Transverse colon (tissue), 4 donors: ENCODE measurements around the gene CCDC40. TPM values are rescaled to one million over a fixed set of nuclear protein-coding genes. Genes with fewer than 3 reads are reported as not detected.

Source experiments
- DNase-seq: peaks from one replicate; pipeline ENCODE4 v3.0.0-alpha.2; 2019
- H3K27ac ChIP-seq, 4 donors: fragments of 200-600 bp; sonication (generic); 2 replicates each; pipeline ENCODE4 v1.5.1; 2016 to 2018; ENCODE audit warnings: inconsistent platforms in 4 of 4
- H3K27me3 ChIP-seq: fragments of 200-600 bp; sonication (generic); 2 replicates; pipeline ENCODE4 v1.5.1; 2017; ENCODE audit warnings: inconsistent platforms
- H3K36me3 ChIP-seq, 4 donors: fragments of 200-600 bp; sonication (generic); 2 replicates each; pipeline ENCODE4 v1.5.1; 2017 to 2019; ENCODE audit warnings: inconsistent platforms in 4 of 4
- H3K4me1 ChIP-seq, 4 donors: fragments of 200-600 bp; sonication (generic); 2 replicates each; pipeline ENCODE4 v1.5.1; 2017 to 2020; ENCODE audit warnings: inconsistent platforms in 4 of 4
- H3K4me3 ChIP-seq, 4 donors: fragments of 200-600 bp; sonication (generic); 1 replicate in 1 of 4; 2 replicates in 3 of 4; pipeline versions ENCODE4 v1.5.1 to v1.6.1; 2017 to 2019; ENCODE audit warnings: inconsistent platforms in 4 of 4
- H3K9me3 ChIP-seq, 2 donors: fragments of 200-600 bp; sonication (generic); 2 replicates each; pipeline ENCODE4 v1.5.1; 2017 to 2019; ENCODE audit warnings: inconsistent platforms in 2 of 2
- CTCF ChIP-seq, 5 experiments: fragments of 200-600 bp in 3 of 5; fragments of 450-650 bp in 2 of 5; sonication (generic) in 3 of 5; IDR thresholded peaks; 1 replicate in 2 of 5; 2 replicates in 3 of 5; pipeline ENCODE4 v1.5.1; 2016 to 2017; ENCODE audit warnings: antibody characterized with exemption in 5 of 5, inconsistent platforms in 3 of 5, mild to moderate bottlenecking in 2 of 5, moderate library complexity in 1 of 5
- EP300 ChIP-seq: sonication (generic); formaldehyde crosslinking; IDR thresholded peaks from one replicate; pipeline ENCODE4 v1.6.1; 2017; ENCODE audit warnings: antibody characterized with exemption, low read depth
- POLR2A ChIP-seq: fragments of 450-650 bp; IDR thresholded peaks from one replicate; pipeline ENCODE4 v1.6.1; 2016; ENCODE audit warnings: antibody characterized with exemption, mild to moderate bottlenecking, moderate library complexity
- POLR2AphosphoS5 ChIP-seq, 3 donors: sonication (generic); formaldehyde crosslinking; IDR thresholded peaks; one replicate each; pipeline ENCODE4 v1.6.1; 2016; ENCODE audit warnings: antibody characterized with exemption in 3 of 3
- WGBS, 2 donors: methylation state at CpG; one replicate each; pipeline ENCODE4 v1.1.5; 2018; ENCODE audit warnings: low coverage in 1 of 2; 5-methylcytosine and 5-hydroxymethylcytosine counted together
- in situ Hi-C, 4 donors: fragments of 200-750 bp; cut with MboI; loops; one replicate each; pipeline versions ENCODE4 v1.15.0 to v1.15.1; 2017; ENCODE audit warnings: low sequenced_read_pairs in 3 of 4, low pct_ligation_motif_present in 1 of 4, low pct_unique_long_range_greater_than_20kb in 1 of 4
- intact Hi-C: fragments of 100-400 bp; cut with DNase I; formaldehyde crosslinking; loops from one replicate; pipeline ENCODE4 v1.15.1; 2023; ENCODE audit warnings: low total_unique reads
- total RNA-seq, 4 donors: library from RNA; depleted of rRNA; stranded (reverse); fragments of >200 nt; gene quantifications; one replicate each; pipeline ENCODE4 v1.1.0, GENCODE V29; 2016

CCDC40 gene
- total RNA-seq, 4 donors from 2014 or later = 0.75 to 2.8 (median 2.0) TPM

DNA sequence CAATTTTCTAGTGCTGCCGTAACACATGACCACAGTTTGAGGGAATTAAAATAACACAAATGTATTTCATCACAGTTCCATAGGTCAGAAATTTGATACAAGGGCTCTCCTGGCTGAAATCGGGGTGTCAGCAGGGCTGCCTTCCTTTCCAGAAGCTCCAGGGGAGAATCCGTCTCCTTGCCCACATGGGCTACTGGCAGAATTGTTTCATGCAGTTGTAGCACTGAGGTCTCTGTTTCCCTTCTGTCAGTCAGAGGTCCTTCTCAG lies 89.9 kb downstream of the CCDC40 start:
- H3K4me1 ChIP-seq = no peaks in the 10 kb centered on the region
- in situ Hi-C loops (no loop called here), intact Hi-C loops (no loop called here)
- 75 to 86% methylated on average over 2 to 3 of the region's 3 CpGs for WGBS, 2 donors
- TF ChIP-seq POLR2AphosphoS5 (IDR thresholded peaks at IDR 0.05) = no peak
- no peak for TF ChIP-seq CTCF (IDR thresholded peaks at IDR 0.05)
- TF ChIP-seq EP300 = no peak
- TF ChIP-seq POLR2A = no peak
- H3K9me3 ChIP-seq = no peaks in the 10 kb centered on the region
- DNase-seq = no peak
- H3K27ac ChIP-seq = no peak overlapping the region
- H3K4me3 ChIP-seq = no peak overlapping the region
- no peaks in the 10 kb centered on the region for H3K36me3 ChIP-seq
- H3K27me3 ChIP-seq = no peaks in the 10 kb centered on the region

- H3K4me1 ChIP-seq = no peaks in the 10 kb centered on the region
- intact Hi-C loops = no loop called here
- H3K27me3 ChIP-seq = no peaks in the 10 kb centered on the region
- no peak for DNase-seq
- TF ChIP-seq EP300 = no peak
- in situ Hi-C loops = no loop called here
- no peak overlapping the region for H3K4me3 ChIP-seq
- H3K36me3 ChIP-seq = peaks cover 0 to 5% (median 0%) of the 10 kb centered on the region in 4 donors
- WGBS, 2 donors = 26 to 34% methylated on average over 4 of the region's 4 CpGs
- no peaks in the 10 kb centered on the region for H3K9me3 ChIP-seq
- H3K27ac ChIP-seq = no peak overlapping the region
Observed at GRCh38 chr17:80129006-80129565, 92.6 kb downstream of the CCDC40 start.

- 92 to 95% methylated on average over 2 to 3 of the region's 3 CpGs for WGBS, 2 donors
- DNase-seq = no peak
- H3K9me3 ChIP-seq = no peaks in the 10 kb centered on the region
- intact Hi-C loops (no loop called here), in situ Hi-C loops (no loop called here)
- H3K4me1 ChIP-seq = no peaks in the 10 kb centered on the region
- TF ChIP-seq POLR2AphosphoS5 (IDR thresholded peaks at IDR 0.05) = no peak
- no peak for TF ChIP-seq CTCF (IDR thresholded peaks at IDR 0.05)
- H3K36me3 ChIP-seq = peaks cover 0 to 24% (median 9%) of the 10 kb centered on the region in 4 donors
- no peak overlapping the region for H3K4me3 ChIP-seq
- H3K27me3 ChIP-seq = no peaks in the 10 kb centered on the region
- no peak overlapping the region for H3K27ac ChIP-seq
Observed at GRCh38 chr17:80130992-80131391, 94.5 kb downstream of the CCDC40 start.

GRCh38 chr17:80132906-80133625 lies 96.6 kb downstream of the CCDC40 start:
- Histone ChIP-seq H3K36me3 (peaks cover 0 to 40% (median 19%) of the 10 kb centered on the region in 4 donors), H3K4me3 (no peak overlapping the region), H3K4me1 (no peaks in the 10 kb centered on the region), H3K27me3 (no peaks in the 10 kb centered on the region), H3K9me3 (no peaks in the 10 kb centered on the region), H3K27ac (no peak overlapping the region)
- in situ Hi-C loops = no loop called here
- intact Hi-C loops = no loop called here
- TF ChIP-seq POLR2A (no peak), POLR2AphosphoS5 (IDR thresholded peaks at IDR 0.05) (no peak), EP300 (no peak), CTCF (IDR thresholded peaks at IDR 0.05) (no peak)
- no peak for DNase-seq
- WGBS, 2 donors = 80 to 90% methylated on average over 2 to 5 of the region's 5 CpGs

GRCh38 chr17:80133626-80133970 lies 97.2 kb downstream of the CCDC40 start:
- no peak overlapping the region for H3K4me3 ChIP-seq
- 80 to 94% methylated on average over 1 to 6 of the region's 6 CpGs for WGBS, 2 donors
- in situ Hi-C loops (no loop called here), intact Hi-C loops (no loop called here)
- no peaks in the 10 kb centered on the region for H3K27me3 ChIP-seq
- no peak overlapping the region for H3K27ac ChIP-seq
- H3K9me3 ChIP-seq = no peaks in the 10 kb centered on the region
- peaks cover 0 to 44% (median 20%) of the 10 kb centered on the region in 4 donors for H3K36me3 ChIP-seq
- peaks cover 0 to 1% (median 0%) of the 10 kb centered on the region in 4 donors for H3K4me1 ChIP-seq
- DNase-seq = no peak
- TF ChIP-seq CTCF (IDR thresholded peaks at IDR 0.05) (no peak), POLR2A (no peak), POLR2AphosphoS5 (IDR thresholded peaks at IDR 0.05) (no peak), EP300 (no peak)
